NCI-H2171 (cell line): ENCODE data around the gene SLX4IP.

Source experiments
- DNase-seq: peaks from one replicate; lab custom pipeline; 2025; lab: John Stamatoyannopoulos, UW

Gene SLX4IP

GRCh38 chr20:10663756-10664155 is 228.7 kb downstream of the SLX4IP start:
- no peak for DNase-seq

DNA sequence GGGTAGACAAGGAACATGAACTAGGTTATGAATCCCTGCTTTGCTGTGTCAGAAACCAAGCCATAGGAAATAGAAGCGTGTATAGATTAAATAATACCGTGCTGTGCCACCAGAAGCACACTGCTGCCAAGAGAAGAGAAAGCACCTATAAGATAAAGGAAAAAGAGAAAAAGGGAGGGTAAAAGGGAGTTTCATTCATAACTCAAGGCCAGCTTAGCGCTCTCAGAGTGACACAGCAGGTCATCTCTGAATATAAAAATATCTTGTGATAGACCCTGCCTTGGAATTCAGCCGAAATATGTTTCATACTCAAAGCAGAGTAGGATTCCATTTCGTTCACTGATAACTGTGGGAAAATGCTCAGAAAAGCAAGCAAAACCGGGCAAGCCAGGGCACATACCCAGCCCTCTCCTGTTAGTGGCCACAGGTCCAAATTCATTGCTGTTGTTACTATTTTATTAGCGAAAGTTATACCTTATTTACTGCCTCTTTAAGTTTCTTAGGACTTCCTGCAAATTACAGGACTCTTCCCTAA is 230.0 kb downstream of the SLX4IP start:
- no peak for DNase-seq

DNA sequence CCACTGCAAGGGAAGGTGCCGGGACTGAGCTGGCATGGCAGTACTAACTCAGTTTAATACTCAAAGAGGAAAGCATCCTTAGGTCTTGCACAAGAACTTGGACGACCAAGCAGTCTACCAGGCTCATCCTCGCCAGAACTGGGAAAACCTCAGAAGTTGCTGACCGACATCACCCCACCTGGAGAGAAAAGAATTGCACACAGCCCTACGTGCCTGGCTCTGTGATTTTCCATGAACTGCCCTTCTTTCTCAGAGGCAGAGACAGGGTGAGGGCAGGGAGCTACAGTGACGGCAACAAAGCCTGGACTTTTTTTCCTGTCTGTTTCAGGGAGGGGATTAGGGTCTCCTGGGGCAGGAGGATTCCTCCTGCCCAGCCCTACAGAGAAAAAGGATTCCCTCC is 230.7 kb downstream of the SLX4IP start:
- no peak for DNase-seq

DNA sequence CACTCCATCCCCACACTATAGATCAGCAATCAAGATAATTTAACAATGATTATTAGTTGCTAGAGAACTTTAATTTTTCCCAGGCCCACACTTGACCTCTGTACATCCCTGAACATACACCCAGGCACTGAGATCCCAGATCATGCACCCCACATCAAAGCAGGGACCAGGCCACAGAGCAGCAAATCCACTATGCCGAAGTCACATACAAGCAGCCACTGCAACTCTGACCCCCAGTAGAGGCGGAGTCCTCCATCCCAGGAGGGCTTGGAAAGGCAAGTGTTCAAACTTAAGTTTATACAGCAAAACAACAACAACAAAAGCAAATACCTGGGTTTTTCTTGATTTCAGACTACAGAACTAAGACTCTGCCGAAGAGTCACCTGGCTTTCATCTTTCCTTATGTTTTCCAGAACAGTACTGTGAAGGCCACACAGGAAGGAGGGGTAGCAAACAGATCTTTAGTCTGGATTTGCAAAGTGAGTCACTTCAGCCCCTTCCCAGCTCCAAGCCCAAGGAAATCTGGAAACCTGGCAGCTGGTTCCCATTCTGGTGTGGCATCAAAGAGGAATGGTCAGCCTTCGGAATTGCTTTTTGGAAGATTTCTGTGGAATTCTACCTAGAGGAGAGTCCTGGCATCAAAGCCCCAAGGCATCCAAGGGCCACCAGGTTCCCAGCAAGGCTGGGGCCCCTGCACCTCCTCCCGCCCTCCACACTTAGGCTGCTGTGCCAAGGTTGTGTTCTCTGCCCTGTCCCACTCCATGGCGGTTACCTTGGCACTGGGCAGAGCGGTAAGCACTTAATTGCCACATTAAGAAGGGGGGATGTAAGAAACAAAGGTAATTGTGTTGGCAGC is 231.3 kb downstream of the SLX4IP start:
- no peak for DNase-seq

DNA sequence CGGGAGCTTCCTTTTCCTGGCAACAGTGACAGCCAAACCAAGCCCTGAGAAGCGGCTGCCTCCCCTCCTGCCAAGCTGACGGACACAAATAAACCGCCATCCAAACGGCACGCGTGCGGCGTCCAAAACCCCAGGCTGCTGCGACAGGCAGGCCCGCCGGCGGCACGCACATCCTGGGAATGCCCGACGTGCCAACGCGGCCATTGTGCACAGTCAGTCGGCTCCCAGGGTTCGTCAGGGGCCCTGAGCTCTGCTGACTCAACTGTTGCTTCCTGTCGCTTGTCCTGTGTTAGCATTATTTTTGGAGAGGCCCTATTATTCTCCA is 231.9 kb downstream of the SLX4IP start:
- no peak for DNase-seq

- DNase-seq, result no peak
Observed at GRCh38 chr20:10667560-10668167, 232.6 kb downstream of the SLX4IP start.

DNA sequence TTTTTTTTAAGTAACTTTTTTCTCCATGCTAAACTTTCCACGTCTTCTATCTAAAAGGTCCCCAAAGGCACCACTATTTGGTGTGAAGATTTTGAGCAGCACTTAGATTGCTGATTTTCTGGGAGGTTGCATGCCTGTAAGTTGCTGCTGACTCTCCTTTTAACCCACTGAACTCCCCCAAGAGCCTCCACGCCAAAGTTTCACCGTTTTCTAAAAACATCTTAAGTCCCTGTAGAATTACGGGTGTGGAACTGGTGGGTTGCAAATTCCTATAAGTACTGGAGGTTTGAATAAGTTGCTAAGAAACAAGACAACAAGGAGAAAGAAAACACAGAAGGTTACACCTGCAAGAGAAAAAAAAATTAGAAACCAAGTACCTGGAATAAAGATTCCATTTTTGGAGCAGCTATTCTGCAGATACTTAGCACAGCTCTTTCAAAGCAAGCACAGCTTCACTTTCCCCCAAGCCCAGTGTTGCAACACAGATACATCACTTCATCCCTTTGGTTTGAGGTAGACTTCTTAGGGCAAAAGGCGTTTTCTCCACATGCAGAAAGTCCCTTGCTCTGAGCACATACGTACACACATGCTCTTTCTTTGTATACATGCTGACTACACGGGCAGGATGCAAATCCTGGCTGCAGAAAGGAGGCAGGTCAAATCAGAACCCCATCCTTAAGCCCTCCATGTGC is 233.7 kb downstream of the SLX4IP start:
- no peak for DNase-seq

GRCh38 chr20:10669843-10670446 is 234.8 kb downstream of the SLX4IP start:
- no peak for DNase-seq

DNA sequence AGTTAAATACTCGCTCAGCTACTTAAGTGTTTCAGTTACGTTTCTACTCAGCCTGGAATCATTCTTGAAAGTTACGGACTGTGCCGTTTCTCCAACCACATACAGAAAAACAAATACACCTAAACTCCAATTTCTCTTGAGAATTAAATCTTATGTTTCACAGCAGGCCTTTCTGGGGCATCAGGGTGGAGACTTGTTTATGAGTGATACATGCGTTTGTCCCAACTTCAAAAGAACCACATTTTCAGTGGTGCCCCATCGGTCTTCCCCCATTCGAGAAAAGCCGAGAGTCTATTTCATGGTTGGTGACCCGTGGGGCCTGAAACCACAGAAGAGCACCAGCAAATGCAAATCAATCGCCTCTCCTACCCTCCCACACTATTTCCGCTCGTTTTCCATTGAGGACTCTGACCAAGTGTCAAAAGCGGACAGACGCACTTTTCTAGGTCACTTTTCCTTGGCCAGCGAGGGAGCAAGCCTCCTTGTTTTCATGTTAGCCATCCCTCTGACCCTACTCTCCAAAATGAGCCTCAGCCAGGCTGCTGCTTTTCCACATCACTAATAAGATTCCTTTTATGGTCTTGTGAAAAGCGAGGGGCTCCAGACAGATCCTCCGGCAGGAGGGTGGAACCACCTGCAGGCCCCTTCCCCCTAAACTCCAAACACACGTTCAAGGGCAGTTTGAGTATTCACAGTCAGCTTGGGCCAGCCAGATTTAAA is 235.6 kb downstream of the SLX4IP start:
- no peak for DNase-seq

GRCh38 chr20:10671221-10671918 is 236.3 kb downstream of the SLX4IP start:
- DNase-seq, result no peak

DNA sequence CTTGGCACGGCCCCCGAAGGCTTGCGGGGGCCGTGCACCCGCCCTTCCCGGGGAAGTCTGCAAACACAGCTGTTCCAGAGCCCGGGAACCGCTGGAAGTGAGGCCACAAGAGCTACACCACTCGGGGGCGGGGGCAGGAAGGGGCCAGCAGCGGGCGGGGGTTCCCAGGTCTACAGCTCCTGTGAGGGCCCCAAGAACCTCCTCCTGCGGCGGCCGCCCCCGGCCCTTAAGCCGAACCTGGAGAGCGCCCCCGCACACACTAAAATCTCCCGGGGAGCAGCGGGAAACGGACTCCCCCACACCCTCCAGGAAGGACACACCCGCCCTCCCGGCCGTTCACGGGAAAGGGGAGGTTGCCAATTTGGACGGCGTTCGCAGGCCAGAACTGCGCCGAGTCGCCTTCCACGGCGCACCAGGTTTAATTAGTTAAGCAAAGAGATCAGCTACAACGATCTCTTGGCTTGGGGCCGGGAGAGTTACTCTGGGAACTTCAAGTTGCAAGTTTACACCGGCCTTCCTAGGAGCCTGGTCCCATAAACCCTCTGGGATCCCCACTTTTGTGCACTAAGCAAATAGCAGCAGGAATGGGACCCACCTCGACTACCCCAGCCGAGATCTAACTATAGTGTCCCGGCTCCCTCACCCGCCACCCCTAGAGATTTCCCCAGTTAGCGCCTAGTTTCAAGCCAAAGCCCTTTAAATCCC is 237.0 kb downstream of the SLX4IP start:
- DNase-seq, result no peak

- no peak for DNase-seq
Observed at GRCh38 chr20:10672624-10673127, 237.6 kb downstream of the SLX4IP start.

- no peak for DNase-seq
Observed at GRCh38 chr20:10673176-10673841, 238.2 kb downstream of the SLX4IP start.

GRCh38 chr20:10673842-10674683 is 239.0 kb downstream of the SLX4IP start, which contains the start of gene JAG1:
Gene JAG1, minus strand, starts transcription at chr20:10673999. Its CDS starts 469 bp downstream, at chr20:10673530.
- peak; percentile 91 for DNase-seq

DNA sequence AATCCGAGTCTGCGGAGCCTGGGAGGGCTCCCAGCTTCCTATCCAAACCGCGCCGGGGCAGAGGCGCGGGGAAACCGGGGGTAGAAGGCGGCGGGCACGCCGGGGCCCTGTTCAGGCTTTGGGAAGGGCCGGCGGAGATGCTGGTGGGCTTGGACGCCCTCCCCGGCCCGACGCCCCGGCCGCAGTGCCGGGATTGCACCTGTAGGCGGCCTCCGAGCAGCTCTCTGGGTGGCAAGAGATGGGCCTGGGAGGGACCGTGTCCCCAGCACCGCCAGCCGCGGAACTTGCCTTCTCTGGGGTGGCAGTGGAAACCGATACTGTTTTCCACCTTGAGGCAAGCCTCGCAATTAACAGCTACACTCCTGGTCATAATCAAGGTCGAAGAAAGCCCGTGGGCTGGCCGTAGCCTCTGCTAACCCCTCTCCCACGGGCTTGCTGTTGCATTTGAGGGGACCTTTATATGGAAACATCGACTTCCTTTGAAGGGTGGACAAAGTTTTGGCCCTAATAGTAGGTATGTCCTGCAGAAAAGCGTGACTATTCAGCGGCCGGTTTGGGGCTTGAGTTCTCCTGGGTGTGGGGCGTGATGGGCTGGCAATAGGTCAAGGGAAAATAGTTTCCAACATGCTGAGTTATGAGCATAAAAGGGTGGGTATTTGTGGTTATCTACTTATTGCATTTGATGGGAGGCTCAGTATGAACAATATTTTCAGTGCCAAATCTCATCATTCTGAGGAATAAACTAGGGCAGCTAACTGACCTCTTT is 239.8 kb downstream of the SLX4IP start:
- no peak for DNase-seq

- DNase-seq, result no peak
Observed at GRCh38 chr20:10675450-10675848, 240.3 kb downstream of the SLX4IP start.

DNA sequence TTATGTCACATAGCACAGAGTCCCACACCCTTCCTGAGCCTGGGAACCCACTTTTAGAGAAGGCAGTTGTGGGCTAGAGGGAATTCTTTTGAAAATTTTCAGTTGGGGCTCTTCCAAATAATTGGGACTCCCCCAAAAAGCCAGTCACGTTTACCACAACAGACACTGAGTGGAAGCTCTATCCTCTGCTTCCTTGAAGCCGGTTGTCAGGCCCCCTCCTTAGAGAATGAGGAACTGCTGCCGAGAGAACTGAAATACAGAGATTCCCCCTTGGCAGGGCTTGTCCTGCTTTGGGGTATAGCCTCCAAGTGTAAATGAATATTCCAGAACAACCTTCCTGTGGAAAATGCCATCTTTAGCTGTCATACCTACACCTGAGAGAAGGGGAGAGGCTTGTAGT is 241.4 kb downstream of the SLX4IP start:
- DNase-seq, result no peak
